ENCODE data around the gene TAF1C.

Gene TAF1C

GRCh38 chr16:84182680-84183571 lies 3.9 kb downstream of the TAF1C start:
- DNase-seq = no peak

GRCh38 chr16:84182104-84182503 lies 4.8 kb downstream of the TAF1C start:
- DNase-seq = no peak

- no peak for DNase-seq
These were observed 5.5 kb downstream of the TAF1C start for GRCh38 chr16:84181144-84181915.

GRCh38 chr16:84180519-84181140 lies 6.2 kb downstream of the TAF1C start:
- DNase-seq = no peak

GRCh38 chr16:84179612-84180320 lies 7.1 kb downstream of the TAF1C start:
- no peak for DNase-seq

- DNase-seq = no peak
These were observed 7.8 kb downstream of the TAF1C start for GRCh38 chr16:84178892-84179611.

GRCh38 chr16:84178146-84178765 lies 8.6 kb downstream of the TAF1C start:
- DNase-seq = no peak

- DNase-seq = no peak
These were observed 9.2 kb downstream of the TAF1C start for GRCh38 chr16:84177741-84178073.

- no peak for DNase-seq
These were observed 10.4 kb downstream of the TAF1C start for GRCh38 chr16:84176192-84177053.

- peak; percentile 85 for DNase-seq
These were observed 11.3 kb downstream of the TAF1C start for GRCh38 chr16:84175350-84176081.

- no peak for DNase-seq
These were observed 12.5 kb downstream of the TAF1C start for GRCh38 chr16:84174396-84174795.

- no peak for DNase-seq
These were observed 17.0 kb downstream of the TAF1C start for GRCh38 chr16:84169765-84170310.

- DNase-seq = peak; percentile 29
These were observed 19.8 kb downstream of the TAF1C start for GRCh38 chr16:84166796-84167695.

GRCh38 chr16:84165746-84166145 lies 21.1 kb downstream of the TAF1C start:
- DNase-seq = no peak

GRCh38 chr16:84161801-84162200 lies 25.1 kb downstream of the TAF1C start:
- DNase-seq = no peak

- DNase-seq = no peak
These were observed 25.8 kb downstream of the TAF1C start for GRCh38 chr16:84161037-84161436.

- no peak for DNase-seq
These were observed 27.1 kb downstream of the TAF1C start for GRCh38 chr16:84159800-84160199.

- no peak for DNase-seq
These were observed 27.9 kb downstream of the TAF1C start for GRCh38 chr16:84159007-84159406.

GRCh38 chr16:84156342-84156784 lies 30.5 kb downstream of the TAF1C start:
- no peak for DNase-seq

Measured in NCI-H82 (cell line).